NCI-H1105 (cell line): ENCODE measurements around the gene MRTFB.
"Not testable (repeated sequence)": the region's sequence is repeated elsewhere in the genome, so short reads cannot be mapped to it uniquely, and the experiment has no call there.

Source experiments
- DNase-seq: peaks from one replicate; lab custom pipeline; 2025; lab: John Stamatoyannopoulos, UW

The MRTFB gene

GRCh38 chr16:14070877-14071575 is at the start of gene MRTFB:
TSS of gene MRTFB (plus strand) at chr16:14071319. CDS start at chr16:14140607, 69,288 bp downstream.
- peak; percentile 75 for DNase-seq

DNA sequence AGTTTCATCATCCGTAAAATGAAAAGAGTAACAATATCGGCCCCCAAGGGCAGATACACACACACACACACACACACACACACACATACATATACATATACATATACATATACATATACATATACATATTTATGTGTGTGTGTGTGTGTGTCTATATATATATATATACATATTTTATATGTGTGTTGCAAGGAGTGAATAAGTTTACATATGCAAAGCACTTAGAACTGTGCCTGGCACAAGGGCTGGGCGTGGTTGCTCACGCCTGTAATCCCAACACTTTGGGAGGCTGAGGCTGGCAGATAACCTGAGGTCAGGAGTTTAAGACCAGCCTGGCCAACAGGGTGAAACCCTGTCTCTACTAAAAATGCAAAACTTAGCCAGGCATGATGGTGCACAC is 47.6 kb upstream of the MRTFB start:
- DNase-seq: not testable (repeated sequence)

- no peak for DNase-seq
Measured at GRCh38 chr16:14024283-14024682, 46.8 kb upstream of the MRTFB start.

GRCh38 chr16:14026572-14027285 is 44.4 kb upstream of the MRTFB start:
- no peak for DNase-seq

DNA sequence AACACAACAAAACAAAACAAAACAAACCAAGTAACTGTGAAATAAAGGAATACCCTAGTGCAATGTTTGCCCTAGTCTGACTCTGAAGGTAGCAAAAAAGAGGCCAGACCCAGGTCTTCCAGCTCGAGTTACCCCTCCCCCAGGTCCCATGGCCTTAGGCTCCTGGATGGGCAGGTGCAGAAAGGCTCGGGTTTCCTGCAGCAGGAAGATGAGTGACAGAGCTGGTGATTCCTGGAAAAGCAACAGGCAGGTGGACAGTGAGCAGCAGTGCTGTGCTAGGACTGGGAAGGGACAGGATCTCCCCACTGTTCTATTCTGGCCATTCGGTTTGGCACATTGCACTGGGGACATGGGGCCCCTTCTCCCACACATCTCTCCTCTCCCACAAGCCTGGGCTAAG is 42.9 kb upstream of the MRTFB start:
- no peak for DNase-seq

- DNase-seq: no peak
Measured at GRCh38 chr16:14029658-14030057, 41.5 kb upstream of the MRTFB start.

- DNase-seq: no peak
Measured at GRCh38 chr16:14035092-14035491, 36.0 kb upstream of the MRTFB start.

DNA sequence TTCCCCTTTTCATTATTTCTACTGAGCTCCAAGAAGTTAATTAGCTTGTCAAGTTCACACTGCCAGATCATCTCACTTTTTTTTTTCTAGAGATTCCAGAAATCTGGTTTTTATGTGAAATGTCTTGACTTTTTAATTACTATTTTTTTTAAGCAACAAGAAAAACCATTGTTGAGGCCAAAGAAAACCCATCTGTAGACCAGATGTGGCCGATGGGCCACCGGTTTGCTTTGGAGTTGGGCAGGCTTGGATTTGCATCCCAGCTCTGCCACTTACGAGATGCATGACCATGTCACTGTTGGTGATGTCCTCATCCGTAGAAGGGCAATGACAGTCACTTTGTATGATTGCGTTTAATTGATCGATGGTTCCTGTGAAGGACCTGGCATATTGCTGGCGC is 34.2 kb upstream of the MRTFB start:
- no peak for DNase-seq

DNA sequence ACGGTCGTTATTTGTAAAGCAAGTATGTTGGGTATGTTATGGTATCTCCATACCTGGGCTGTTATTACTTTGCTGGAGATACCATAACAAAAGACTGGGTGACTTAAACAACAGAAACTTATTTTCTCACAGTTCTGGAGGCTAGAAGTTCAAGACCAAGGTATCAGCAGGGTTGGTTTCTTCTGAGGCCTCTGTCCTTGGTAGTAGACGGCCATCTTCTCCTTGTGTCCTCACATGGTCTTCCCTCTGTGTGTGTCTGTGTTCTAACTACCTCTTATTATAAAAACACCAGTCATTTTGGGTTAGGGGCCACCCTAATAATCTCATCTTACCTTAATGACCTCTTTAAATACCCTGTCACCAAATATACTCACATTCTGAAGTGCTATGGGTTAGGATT is 33.2 kb upstream of the MRTFB start:
- DNase-seq: no peak

- no peak for DNase-seq
Measured at GRCh38 chr16:14041164-14041563, 30.0 kb upstream of the MRTFB start.

DNA sequence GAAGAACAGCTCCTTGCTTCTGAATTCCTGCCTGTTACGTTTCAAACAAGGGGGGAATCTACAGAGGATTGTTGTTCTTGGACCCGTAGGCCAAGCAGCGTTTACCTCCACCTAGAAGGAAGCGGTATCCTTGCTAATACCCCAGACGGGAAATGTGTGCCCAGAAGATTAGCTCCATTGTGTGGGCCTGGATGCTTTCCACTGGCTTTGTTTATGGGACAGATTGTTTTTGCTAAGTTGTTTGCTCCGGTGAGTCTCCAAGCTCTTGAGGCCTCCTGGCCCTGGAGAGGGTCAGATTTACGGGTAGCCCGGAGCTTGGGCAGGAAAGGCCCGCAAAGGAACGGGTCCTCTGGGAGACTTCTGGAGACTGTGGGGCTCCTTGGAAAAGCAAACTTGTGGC is 28.4 kb upstream of the MRTFB start:
- DNase-seq: no peak

DNA sequence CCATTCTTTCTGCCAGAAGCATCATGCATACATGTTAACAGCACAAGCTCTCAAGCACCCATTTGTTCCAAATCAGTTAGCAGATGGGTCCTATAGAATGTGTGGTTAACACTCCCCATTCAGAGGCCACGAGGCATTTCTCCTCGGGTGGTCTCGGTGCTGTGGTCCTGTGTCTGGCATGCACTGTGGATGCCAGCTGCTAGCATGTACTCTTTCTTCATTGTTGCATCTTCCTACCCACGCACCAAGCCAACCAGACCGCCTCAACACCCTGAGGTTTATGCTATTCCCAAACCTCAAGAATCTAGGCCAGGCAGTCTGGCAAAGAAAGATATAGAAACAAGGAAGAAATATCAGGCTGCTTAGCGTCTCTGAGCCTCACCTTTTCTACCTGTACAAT is 27.8 kb upstream of the MRTFB start:
- DNase-seq: no peak

GRCh38 chr16:14043793-14044192 is 27.3 kb upstream of the MRTFB start:
- DNase-seq: no peak

- not testable (repeated sequence) for DNase-seq
Measured at GRCh38 chr16:14047121-14047859, 23.8 kb upstream of the MRTFB start.

DNA sequence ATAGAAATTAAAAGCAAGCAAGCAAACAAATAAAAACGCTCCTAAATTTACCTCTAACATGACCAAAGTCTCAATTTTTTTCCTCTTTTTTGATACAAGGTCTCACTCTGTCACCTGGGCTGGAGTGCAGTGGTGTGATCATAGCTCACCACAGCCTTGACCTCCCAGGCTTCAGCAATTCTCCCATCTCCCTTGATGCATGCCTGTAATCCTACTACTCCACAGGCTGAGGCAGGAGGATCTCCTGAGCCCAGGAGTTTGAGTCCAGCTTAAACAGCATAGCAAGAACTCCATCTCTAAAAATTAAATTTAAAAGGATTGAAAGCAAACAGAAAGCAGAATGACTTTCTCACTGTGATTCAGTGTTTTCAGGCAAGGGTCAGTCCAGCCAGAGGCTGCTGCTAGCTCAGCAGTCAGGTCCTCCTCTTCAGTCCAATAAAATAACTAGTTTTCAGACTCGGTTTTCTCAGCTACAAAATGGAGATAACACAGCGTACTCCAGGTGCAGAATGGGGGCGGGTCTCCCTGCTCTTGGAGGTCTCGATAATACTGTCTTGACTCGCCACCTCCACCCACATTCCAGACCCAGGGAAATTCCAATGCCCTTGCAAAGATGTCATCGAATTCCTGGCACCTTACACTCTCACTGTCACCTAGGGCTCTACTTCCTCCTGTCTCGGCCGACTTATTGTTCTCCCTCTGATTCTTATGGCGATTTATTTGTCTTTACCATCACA is 20.7 kb upstream of the MRTFB start:
- no peak for DNase-seq

- DNase-seq: no peak
Measured at GRCh38 chr16:14051103-14051729, 19.9 kb upstream of the MRTFB start.

DNA sequence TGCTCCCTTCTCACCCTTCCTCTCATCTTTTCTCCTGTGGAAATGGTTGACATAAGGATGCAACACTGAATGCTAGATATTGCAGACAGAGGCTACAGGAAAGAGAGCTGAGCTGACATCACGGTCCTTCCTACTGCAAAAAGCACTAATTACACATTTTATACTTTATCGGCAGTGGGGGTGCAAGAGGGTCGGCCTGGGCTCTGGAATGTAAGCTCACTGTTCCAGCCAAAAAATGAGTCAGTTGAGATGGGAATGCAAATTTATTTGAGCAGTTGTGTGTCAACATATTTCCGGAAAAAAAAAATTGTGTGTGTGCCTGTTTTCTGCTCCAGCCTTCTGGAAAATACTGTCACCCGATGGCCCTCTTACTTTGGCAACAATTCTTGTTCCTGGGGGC is 14.1 kb upstream of the MRTFB start:
- no peak for DNase-seq

GRCh38 chr16:14057878-14058382 is 13.2 kb upstream of the MRTFB start:
- DNase-seq: no peak

GRCh38 chr16:14061732-14062259 is 9.3 kb upstream of the MRTFB start:
- no peak for DNase-seq

DNA sequence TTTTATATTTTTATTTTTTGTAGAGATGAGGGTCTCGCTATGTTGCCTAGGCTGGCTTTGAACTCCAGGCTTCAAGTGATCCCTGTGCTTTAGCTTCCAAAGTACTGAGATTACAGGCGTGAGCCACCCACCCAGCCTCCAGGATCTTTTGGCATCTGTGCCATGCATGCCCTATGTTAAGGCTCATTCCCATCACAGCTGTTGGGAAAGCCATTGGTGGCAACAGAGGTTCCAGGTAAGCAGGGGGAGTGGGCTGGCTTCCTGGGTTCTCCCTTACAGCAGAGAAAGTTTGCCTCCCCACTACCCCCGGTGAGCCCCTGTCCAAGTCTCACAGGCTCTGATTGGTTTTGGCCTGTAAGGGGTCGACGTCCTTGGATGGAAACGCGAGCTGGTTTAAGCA is 8.9 kb upstream of the MRTFB start:
- DNase-seq: no peak
